ENCODE results near the gene PBX4.

The PBX4 gene

GRCh38 chr19:19644054-19644388 is 25.5 kb upstream of the PBX4 start:
- Histone ChIP-seq H4K20me1 (ENCODE audit: low read depth, low read length) (no peaks in the 10 kb centered on the region), H3F3A (ENCODE audit: insufficient read depth) (peaks cover 8% of the 10 kb centered on the region), H3K79me2 (ENCODE audit: insufficient read depth, low read length) (peaks cover 22% of the 10 kb centered on the region), H3K4me3 (ENCODE audit: insufficient read depth, low read length, poor library complexity, severe bottlenecking) (peak overlapping the region; percentile 91), H3K36me3 (ENCODE audit: low read length) (no peaks in the 10 kb centered on the region), H3K9me2 (replicated peaks; ENCODE audit: insufficient read depth, low read length) (no peaks in the 10 kb centered on the region), H3K27ac (ENCODE audit: low read depth, low read length) (peak overlapping the region; percentile 88), H3K4me2 (ENCODE audit: low read depth, low read length, poor library complexity, severe bottlenecking) (peak overlapping the region; percentile 67), H3K9ac (ENCODE audit: low read length) (peak overlapping the region; percentile 98), H3K27me3 (ENCODE audit: low read length) (no peaks in the 10 kb centered on the region), H3K9me3 (ENCODE audit: insufficient read depth, low read length) (no peaks in the 10 kb centered on the region), H2AFZ (ENCODE audit: low read depth, low read length, severe bottlenecking) (no peak overlapping the region)
- TF ChIP-seq EZH2phosphoT487 (conservative IDR thresholded peaks at IDR 0.05; ENCODE audit: low read length) (no peak), CTCF (IDR thresholded peaks at IDR 0.05; ENCODE audit: insufficient read depth, low read length, poor library complexity, severe bottlenecking) (no peak)

GRCh38 chr19:19643158-19644053 is 24.9 kb upstream of the PBX4 start, which contains the start of gene GMIP:
TSS of gene GMIP (minus strand) at chr19:19643657. CDS start at chr19:19643529, 128 bp downstream.
- H3K9me2 ChIP-seq (replicated peaks; ENCODE audit: insufficient read depth, low read length), result no peaks in the 10 kb centered on the region
- no peak for TF ChIP-seq EZH2phosphoT487 (conservative IDR thresholded peaks at IDR 0.05; ENCODE audit: low read length)
- peak; percentile 95 for TF ChIP-seq CTCF (IDR thresholded peaks at IDR 0.05; ENCODE audit: insufficient read depth, low read length, poor library complexity, severe bottlenecking)
- peak within 1 kb of the TSS; percentile 88 for H3K27ac ChIP-seq (ENCODE audit: low read depth, low read length)
- H3K9me3 ChIP-seq (ENCODE audit: insufficient read depth, low read length), result no peaks in the 10 kb centered on the region
- H3K36me3 ChIP-seq (ENCODE audit: low read length), result no peaks in the 10 kb centered on the region
- H3K4me2 ChIP-seq (ENCODE audit: low read depth, low read length, poor library complexity, severe bottlenecking), result peak within 1 kb of the TSS; percentile 67
- H3K79me2 ChIP-seq (ENCODE audit: insufficient read depth, low read length), result peaks cover 22% of the 10 kb centered on the region
- no peaks in the 10 kb centered on the region for H4K20me1 ChIP-seq (ENCODE audit: low read depth, low read length)
- H2AFZ ChIP-seq (ENCODE audit: low read depth, low read length, severe bottlenecking), result peak within 1 kb of the TSS; percentile 29
- H3K9ac ChIP-seq (ENCODE audit: low read length), result peak within 1 kb of the TSS; percentile 98
- peak within 1 kb of the TSS; percentile 91 for H3K4me3 ChIP-seq (ENCODE audit: insufficient read depth, low read length, poor library complexity, severe bottlenecking)
- peaks cover 8% of the 10 kb centered on the region for H3F3A ChIP-seq (ENCODE audit: insufficient read depth)
- H3K27me3 ChIP-seq (ENCODE audit: low read length), result no peaks in the 10 kb centered on the region

GRCh38 chr19:19642506-19643157 is 24.1 kb upstream of the PBX4 start:
- no peak overlapping the region for H2AFZ ChIP-seq (ENCODE audit: low read depth, low read length, severe bottlenecking)
- peak overlapping the region; percentile 67 for H3K4me2 ChIP-seq (ENCODE audit: low read depth, low read length, poor library complexity, severe bottlenecking)
- H3K4me3 ChIP-seq (ENCODE audit: insufficient read depth, low read length, poor library complexity, severe bottlenecking), result peak overlapping the region; percentile 91
- H4K20me1 ChIP-seq (ENCODE audit: low read depth, low read length), result no peaks in the 10 kb centered on the region
- TF ChIP-seq EZH2phosphoT487 (conservative IDR thresholded peaks at IDR 0.05; ENCODE audit: low read length), result no peak
- no peak for TF ChIP-seq CTCF (IDR thresholded peaks at IDR 0.05; ENCODE audit: insufficient read depth, low read length, poor library complexity, severe bottlenecking)
- no peaks in the 10 kb centered on the region for H3K9me2 ChIP-seq (replicated peaks; ENCODE audit: insufficient read depth, low read length)
- peak overlapping the region; percentile 88 for H3K27ac ChIP-seq (ENCODE audit: low read depth, low read length)
- H3K9me3 ChIP-seq (ENCODE audit: insufficient read depth, low read length), result no peaks in the 10 kb centered on the region
- no peaks in the 10 kb centered on the region for H3K27me3 ChIP-seq (ENCODE audit: low read length)
- peaks cover 22% of the 10 kb centered on the region for H3K79me2 ChIP-seq (ENCODE audit: insufficient read depth, low read length)
- no peaks in the 10 kb centered on the region for H3K36me3 ChIP-seq (ENCODE audit: low read length)
- peaks cover 8% of the 10 kb centered on the region for H3F3A ChIP-seq (ENCODE audit: insufficient read depth)
- H3K9ac ChIP-seq (ENCODE audit: low read length), result peak overlapping the region; percentile 98
